Activated CD8-positive, alpha-beta memory T cell treated with anti-CD3 and anti-CD28 coated beads for 36 hours (primary cell): ENCODE measurements around the gene CC2D1A. TPM values are rescaled to one million over a fixed set of nuclear protein-coding genes. Genes with fewer than 3 reads are reported as not detected.

Experiments used
- CTCF ChIA-PET: fragments of 350-600 bp; sonication (Branson Sonifier 250); formaldehyde crosslinking; loops from one replicate; lab custom pipeline; 2021; ENCODE audit warnings: antibody characterized with exemption; lab: Charles Lee
- POLR2A ChIA-PET: fragments of 350-600 bp; sonication (Branson Sonifier 250); formaldehyde crosslinking; loops from one replicate; lab custom pipeline; 2021; ENCODE audit warnings: antibody characterized with exemption; lab: Charles Lee
- total RNA-seq, 2 experiments: library from RNA; stranded (reverse); gene quantifications; one replicate each; pipeline ENCODE4 v1.2.3, GENCODE V29; 2021

CC2D1A gene
- 10 to 100 TPM; 29.4 to 30.5 TPM for total RNA-seq

- CTCF ChIA-PET, result interaction anchor here (0.7 to 1.4 kb wide), 4 partner anchors 15 to 25 kb away, joined by 3 to 4 read pairs (median 3); no protein-coding TSS in a partner anchor
- POLR2A ChIA-PET, result interaction anchor here (0.7 to 1.2 kb wide), 2 partner anchors 126 kb away, joined by 3 to 4 read pairs; partner anchors contain the start of gene IL27RA
These were observed at the start of gene CC2D1A, which contains the start of gene BRME1 for GRCh38 chr19:13905634-13906520. Gene CC2D1A (plus strand): TSS chr19:13906201. CDS start chr19:13906442, 241 bp downstream. Gene BRME1 (minus strand): TSS chr19:13906117. CDS start chr19:13904892, 1,225 bp downstream.

- ChIA-PET POLR2A (no interaction called here), CTCF (interaction anchor here (0.9 to 1.0 kb wide), 2 partner anchors 15 to 17 kb away, joined by 3 to 4 read pairs; no protein-coding TSS in a partner anchor)
These were observed 49.5 kb upstream of the CC2D1A start for GRCh38 chr19:13856497-13856896.

GRCh38 chr19:13859361-13859880 is 46.6 kb upstream of the CC2D1A start:
- ChIA-PET POLR2A (interaction anchor here (0.6 to 0.9 kb wide), 2 partner anchors 9 to 94 kb away, joined by 3 to 6 read pairs; no protein-coding TSS in a partner anchor), CTCF (interaction anchor here (4.0 to 8.6 kb wide), 2 partner anchors 9 to 74 kb away, joined by 25 to 103 read pairs; no protein-coding TSS in a partner anchor)

- ChIA-PET CTCF (interaction anchor here (1.3 to 8.6 kb wide), 7 partner anchors 10 to 212 kb away, joined by 5 to 103 read pairs (median 16); partner anchors contain the start of gene MISP3), POLR2A (interaction anchor here (0.7 to 4.0 kb wide), 7 partner anchors 10 to 1440 kb away, joined by 3 to 54 read pairs (median 8); a partner anchor contains a TSS)
These were observed 45.2 kb upstream of the CC2D1A start for GRCh38 chr19:13860679-13861391.

GRCh38 chr19:13861392-13861713 is 44.6 kb upstream of the CC2D1A start:
- ChIA-PET CTCF (interaction anchor here (1.2 to 8.6 kb wide), 11 partner anchors 11 to 211 kb away, joined by 3 to 103 read pairs (median 8); partner anchors contain the start of genes MISP3 and ZSWIM4), POLR2A (interaction anchor here (0.7 to 4.0 kb wide), 7 partner anchors 10 to 1439 kb away, joined by 3 to 54 read pairs (median 8); a partner anchor contains a TSS)

GRCh38 chr19:13861714-13862531 is 44.1 kb upstream of the CC2D1A start:
- ChIA-PET CTCF (interaction anchor here (0.5 to 8.6 kb wide), 21 partner anchors 9 to 249 kb away, joined by 3 to 103 read pairs (median 5); partner anchors contain the start of genes C19orf53, MISP3, MRI1 and ZSWIM4), POLR2A (interaction anchor here (0.5 to 4.0 kb wide), 12 partner anchors 11 to 1969 kb away, joined by 3 to 54 read pairs (median 4); partner anchors contain the start of gene ZSWIM4)

- CTCF ChIA-PET, result interaction anchor here (0.9 to 8.6 kb wide), 4 partner anchors 17 to 586 kb away, joined by 3 to 103 read pairs (median 24); no protein-coding TSS in a partner anchor
- POLR2A ChIA-PET, result interaction anchor here (4.0 kb wide), 1 partner anchor 25 kb away, joined by 54 read pairs; no protein-coding TSS in a partner anchor
These were observed 41.8 kb upstream of the CC2D1A start for GRCh38 chr19:13864046-13864666.

- POLR2A ChIA-PET, result interaction anchor here (4.0 kb wide), 1 partner anchor 26 kb away, joined by 54 read pairs; no protein-coding TSS in a partner anchor
- CTCF ChIA-PET, result interaction anchor here (0.9 to 8.6 kb wide), 5 partner anchors 16 to 587 kb away, joined by 3 to 103 read pairs (median 4); partner anchors contain the start of gene MISP3
These were observed 41.1 kb upstream of the CC2D1A start for GRCh38 chr19:13864667-13865570.

GRCh38 chr19:13865571-13866462 is 40.2 kb upstream of the CC2D1A start:
- CTCF ChIA-PET, result interaction anchor here (0.6 to 8.6 kb wide), 3 partner anchors 81 to 207 kb away, joined by 3 to 103 read pairs (median 3); partner anchors contain the start of gene MISP3
- POLR2A ChIA-PET, result interaction anchor here (0.6 kb wide), 2 partner anchors 41 to 175 kb away, joined by 3 to 5 read pairs; no protein-coding TSS in a partner anchor

- CTCF ChIA-PET, result interaction anchor here (0.6 to 8.6 kb wide), 3 partner anchors 81 to 197 kb away, joined by 3 to 103 read pairs (median 3); partner anchors contain the start of gene DCAF15
- POLR2A ChIA-PET, result no interaction called here
These were observed 39.4 kb upstream of the CC2D1A start for GRCh38 chr19:13866463-13867046.

- ChIA-PET CTCF (interaction anchor here (0.5 to 0.6 kb wide), 2 partner anchors 27 to 1125 kb away, joined by 3 to 4 read pairs; no protein-coding TSS in a partner anchor), POLR2A (no interaction called here)
These were observed 37.3 kb upstream of the CC2D1A start for GRCh38 chr19:13868663-13869062.

GRCh38 chr19:13869281-13869680 is 36.7 kb upstream of the CC2D1A start:
- POLR2A ChIA-PET, result no interaction called here
- CTCF ChIA-PET, result interaction anchor here (0.5 to 0.6 kb wide), 2 partner anchors 27 to 1125 kb away, joined by 3 to 4 read pairs; no protein-coding TSS in a partner anchor

GRCh38 chr19:13870873-13871272 is 35.1 kb upstream of the CC2D1A start:
- ChIA-PET POLR2A (no interaction called here), CTCF (interaction anchor here (0.6 to 1.3 kb wide), 3 partner anchors 8 to 166 kb away, joined by 3 to 5 read pairs (median 3); no protein-coding TSS in a partner anchor)

GRCh38 chr19:13872339-13872694 is 33.7 kb upstream of the CC2D1A start:
- ChIA-PET POLR2A (no interaction called here), CTCF (interaction anchor here (1.0 to 1.8 kb wide), 3 partner anchors 9 to 200 kb away, joined by 3 to 7 read pairs (median 6); partner anchors contain the start of gene MISP3)
